ENCODE measurements around the gene EPHA1. TPM values are rescaled to one million over a fixed set of nuclear protein-coding genes. Genes with fewer than 3 reads are reported as not detected.
"Not testable (repeated sequence)": the region's sequence is repeated elsewhere in the genome, so short reads cannot be mapped to it uniquely, and the experiment has no call there.

The EPHA1 gene
- total and polyA plus RNA-seq, 4 donors = 10.3 to 21.0 (median 11.3) TPM

- TF ChIP-seq, protein P1, sequence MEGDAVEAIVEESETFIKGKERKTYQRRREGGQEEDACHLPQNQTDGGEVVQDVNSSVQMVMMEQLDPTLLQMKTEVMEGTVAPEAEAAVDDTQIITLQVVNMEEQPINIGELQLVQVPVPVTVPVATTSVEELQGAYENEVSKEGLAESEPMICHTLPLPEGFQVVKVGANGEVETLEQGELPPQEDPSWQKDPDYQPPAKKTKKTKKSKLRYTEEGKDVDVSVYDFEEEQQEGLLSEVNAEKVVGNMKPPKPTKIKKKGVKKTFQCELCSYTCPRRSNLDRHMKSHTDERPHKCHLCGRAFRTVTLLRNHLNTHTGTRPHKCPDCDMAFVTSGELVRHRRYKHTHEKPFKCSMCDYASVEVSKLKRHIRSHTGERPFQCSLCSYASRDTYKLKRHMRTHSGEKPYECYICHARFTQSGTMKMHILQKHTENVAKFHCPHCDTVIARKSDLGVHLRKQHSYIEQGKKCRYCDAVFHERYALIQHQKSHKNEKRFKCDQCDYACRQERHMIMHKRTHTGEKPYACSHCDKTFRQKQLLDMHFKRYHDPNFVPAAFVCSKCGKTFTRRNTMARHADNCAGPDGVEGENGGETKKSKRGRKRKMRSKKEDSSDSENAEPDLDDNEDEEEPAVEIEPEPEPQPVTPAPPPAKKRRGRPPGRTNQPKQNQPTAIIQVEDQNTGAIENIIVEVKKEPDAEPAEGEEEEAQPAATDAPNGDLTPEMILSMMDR (IDR thresholded peaks at IDR 0.05; ENCODE audit: low read depth, low read length, missing input control) = no peak
- TF ChIP-seq JUND (IDR thresholded peaks at IDR 0.05) = no peak
- no peak for TF ChIP-seq FOXA2 (IDR thresholded peaks at IDR 0.05)
- TF ChIP-seq ATF3 (IDR thresholded peaks at IDR 0.05) = no peak
- no peak for TF ChIP-seq HNF4G (IDR thresholded peaks at IDR 0.05)
These were observed 3.3 kb downstream of the EPHA1 start (continued) for GRCh38 chr7:143405173-143406001.

DNA sequence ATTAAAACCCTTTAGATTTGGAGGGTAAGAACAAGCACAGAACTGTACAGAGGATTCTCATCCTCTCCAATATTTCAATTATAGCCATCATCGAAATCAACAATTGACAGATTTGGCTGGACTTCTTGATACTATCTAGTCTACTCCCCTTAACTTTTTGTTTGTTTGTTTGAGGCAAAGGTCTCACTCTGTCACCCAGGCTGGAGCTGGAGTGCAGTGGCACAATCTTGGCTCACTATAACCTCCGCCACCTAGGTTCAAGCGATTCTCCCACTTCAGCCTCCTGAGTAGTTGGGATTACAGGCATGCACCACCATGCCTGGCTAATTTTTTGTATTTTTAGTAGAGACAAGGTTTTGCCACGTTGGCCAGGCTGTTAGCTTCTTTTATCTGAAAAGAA, 6.4 kb downstream of the EPHA1 start:
- TF ChIP-seq RXRA (IDR thresholded peaks at IDR 0.05) (peak; percentile 58 to 80), HNF4A (conservative IDR thresholded peaks at IDR 0.05) (peak; percentile 67 to 77), SP1 (IDR thresholded peaks at IDR 0.05) (peak; percentile 46)
- peaks cover 0 to 25% (median 6%) of the 10 kb centered on the region in 4 donors for H3K36me3 ChIP-seq (ENCODE audit: control insufficient read depth in 4 of 4, insufficient read depth in 3 of 4, low read depth in 1 of 4, low read length in 3 of 4)
- not testable (repeated sequence) for H3K9ac ChIP-seq (ENCODE audit: low read depth in 1 of 2, low read length in 2 of 2); DNase-seq (ENCODE audit: low spot score); H3K27ac ChIP-seq (ENCODE audit: low read depth in 1 of 2, low read length in 2 of 2); H3K4me3 ChIP-seq (ENCODE audit: low read depth in 1 of 3, low read length in 3 of 3); H3K27me3 ChIP-seq (ENCODE audit: control insufficient read depth in 4 of 4, insufficient read depth in 4 of 4, low read length in 3 of 4); H3K9me3 ChIP-seq (ENCODE audit: control insufficient read depth in 4 of 4, low read length in 3 of 4)
- WGBS = 39% methylated on average over 4 of the region's 4 CpGs
- H3K4me1 ChIP-seq (ENCODE audit: control insufficient read depth in 4 of 4, insufficient read depth in 4 of 4, low read length in 3 of 4) = peaks cover 0 to 54% (median 41%) of the 10 kb centered on the region in 4 donors

- no peak for TF ChIP-seq RAD21 (IDR thresholded peaks at IDR 0.05)
- TF ChIP-seq FOXA1 (IDR thresholded peaks at IDR 0.05) = no peak
- TF ChIP-seq, protein P2, sequence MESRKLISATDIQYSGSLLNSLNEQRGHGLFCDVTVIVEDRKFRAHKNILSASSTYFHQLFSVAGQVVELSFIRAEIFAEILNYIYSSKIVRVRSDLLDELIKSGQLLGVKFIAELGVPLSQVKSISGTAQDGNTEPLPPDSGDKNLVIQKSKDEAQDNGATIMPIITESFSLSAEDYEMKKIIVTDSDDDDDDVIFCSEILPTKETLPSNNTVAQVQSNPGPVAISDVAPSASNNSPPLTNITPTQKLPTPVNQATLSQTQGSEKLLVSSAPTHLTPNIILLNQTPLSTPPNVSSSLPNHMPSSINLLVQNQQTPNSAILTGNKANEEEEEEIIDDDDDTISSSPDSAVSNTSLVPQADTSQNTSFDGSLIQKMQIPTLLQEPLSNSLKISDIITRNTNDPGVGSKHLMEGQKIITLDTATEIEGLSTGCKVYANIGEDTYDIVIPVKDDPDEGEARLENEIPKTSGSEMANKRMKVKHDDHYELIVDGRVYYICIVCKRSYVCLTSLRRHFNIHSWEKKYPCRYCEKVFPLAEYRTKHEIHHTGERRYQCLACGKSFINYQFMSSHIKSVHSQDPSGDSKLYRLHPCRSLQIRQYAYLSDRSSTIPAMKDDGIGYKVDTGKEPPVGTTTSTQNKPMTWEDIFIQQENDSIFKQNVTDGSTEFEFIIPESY (IDR thresholded peaks at IDR 0.05) = no peak
- TF ChIP-seq, protein P1 (IDR thresholded peaks at IDR 0.05; ENCODE audit: low read depth, low read length, missing input control) = no peak
- TF ChIP-seq HNF4A (conservative IDR thresholded peaks at IDR 0.05) = no peak
- no peak for TF ChIP-seq GABPA (IDR thresholded peaks at IDR 0.05 in 1 of 2, conservative IDR thresholded peaks at IDR 0.05 in 1 of 2)
- TF ChIP-seq REST (IDR thresholded peaks at IDR 0.05) = no peak
- no peak for TF ChIP-seq ATF3 (IDR thresholded peaks at IDR 0.05)
- no peak for TF ChIP-seq EGR1 (IDR thresholded peaks at IDR 0.05; ENCODE audit: low read depth in 2 of 2)
- no peak for TF ChIP-seq RXRA (IDR thresholded peaks at IDR 0.05)
- TF ChIP-seq NR2F2 (IDR thresholded peaks at IDR 0.05) = no peak
- TF ChIP-seq TAF1 (conservative IDR thresholded peaks at IDR 0.05) = no peak
- no peak for TF ChIP-seq MAX (IDR thresholded peaks at IDR 0.05)
- no peak for TF ChIP-seq FOXA2 (IDR thresholded peaks at IDR 0.05)
- TF ChIP-seq JUND (IDR thresholded peaks at IDR 0.05) = no peak
- TF ChIP-seq SP1 (IDR thresholded peaks at IDR 0.05) = no peak
- TF ChIP-seq YY1 (IDR thresholded peaks at IDR 0.05) = no peak
- TF ChIP-seq HNF4G (IDR thresholded peaks at IDR 0.05) = no peak
- Histone ChIP-seq H3K4me1 (ENCODE audit: control insufficient read depth in 4 of 4, insufficient read depth in 4 of 4, low read length in 3 of 4) (peaks cover 6 to 54% (median 45%) of the 10 kb centered on the region in 4 donors), H3K27me3 (ENCODE audit: control insufficient read depth in 4 of 4, insufficient read depth in 4 of 4, low read length in 3 of 4) (no peaks in the 10 kb centered on the region), H3K9me3 (ENCODE audit: control insufficient read depth in 4 of 4, low read length in 3 of 4) (no peaks in the 10 kb centered on the region), H3K36me3 (ENCODE audit: control insufficient read depth in 4 of 4, insufficient read depth in 3 of 4, low read depth in 1 of 4, low read length in 3 of 4) (peaks cover 0 to 25% (median 6%) of the 10 kb centered on the region in 4 donors), H3K27ac (ENCODE audit: low read depth in 1 of 2, low read length in 2 of 2) (no peak overlapping the region), H3K4me3 (ENCODE audit: low read depth in 1 of 3, low read length in 3 of 3) (no peak overlapping the region), H3K9ac (ENCODE audit: low read depth in 1 of 2, low read length in 2 of 2) (no peak overlapping the region)
- DNase-seq (ENCODE audit: low spot score) = no peak
- WGBS = 89% methylated on average over 12 of the region's 12 CpGs
These were observed 7.4 kb downstream of the EPHA1 start for GRCh38 chr7:143401265-143401664.
